Measurements from ENCODE around the gene SEC11A. TPM values are rescaled to one million over a fixed set of nuclear protein-coding genes. Genes with fewer than 3 reads are reported as not detected.
A peak's percentile ranks its signal among the peaks of the same experiment; 100 is the strongest.
"Not testable (repeated sequence)": the region's sequence is repeated elsewhere in the genome, so short reads cannot be mapped to it uniquely, and the experiment has no call there.

SEC11A gene
- total RNA-seq, 1 donor from 2014 or later, result 168 TPM

GRCh38 chr15:84761607-84762131 lies 45.7 kb upstream of the SEC11A start:
- Histone ChIP-seq H3K4me1 (peaks cover 38% of the 10 kb centered on the region), H3K9me3 (no peaks in the 10 kb centered on the region), H3K36me3 (peaks cover 6% of the 10 kb centered on the region), H3K27me3 (no peaks in the 10 kb centered on the region), H3K4me3 (no peak overlapping the region), H3K27ac (no peak overlapping the region)
- intact Hi-C loops (cut with DNase I), result no loop called here
- TF ChIP-seq CTCF (IDR thresholded peaks at IDR 0.05), result no peak
- ATAC-seq (no peak), DNase-seq (no peak)

DNA sequence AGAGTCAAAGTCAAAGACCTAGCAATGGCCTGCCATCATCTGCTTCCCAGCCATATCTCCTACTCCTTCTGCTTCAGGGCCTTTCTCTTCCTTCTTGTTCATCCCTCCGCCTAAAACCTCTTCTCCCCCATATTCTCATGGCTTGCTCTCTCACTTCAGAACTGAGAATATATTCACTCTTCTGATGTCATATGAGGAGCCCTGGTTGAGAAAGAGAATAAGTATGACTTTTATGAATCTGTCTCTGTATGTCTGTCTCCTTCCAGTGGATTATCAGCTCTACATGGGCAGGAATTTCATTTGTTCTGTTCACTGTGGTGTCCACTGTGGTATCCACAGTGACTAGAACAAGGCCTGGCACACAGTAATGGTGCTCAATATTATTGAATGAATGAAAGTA lies 44.3 kb upstream of the SEC11A start:
- no peak overlapping the region for H3K4me3 ChIP-seq
- H3K36me3 ChIP-seq, result no peaks in the 10 kb centered on the region
- peaks cover 44% of the 10 kb centered on the region for H3K4me1 ChIP-seq
- no peaks in the 10 kb centered on the region for H3K9me3 ChIP-seq
- no peak for ATAC-seq
- no peaks in the 10 kb centered on the region for H3K27me3 ChIP-seq
- no peak for DNase-seq
- no peak for TF ChIP-seq CTCF (IDR thresholded peaks at IDR 0.05)
- intact Hi-C loops (cut with DNase I), result no loop called here
- H3K27ac ChIP-seq, result no peak overlapping the region

DNA sequence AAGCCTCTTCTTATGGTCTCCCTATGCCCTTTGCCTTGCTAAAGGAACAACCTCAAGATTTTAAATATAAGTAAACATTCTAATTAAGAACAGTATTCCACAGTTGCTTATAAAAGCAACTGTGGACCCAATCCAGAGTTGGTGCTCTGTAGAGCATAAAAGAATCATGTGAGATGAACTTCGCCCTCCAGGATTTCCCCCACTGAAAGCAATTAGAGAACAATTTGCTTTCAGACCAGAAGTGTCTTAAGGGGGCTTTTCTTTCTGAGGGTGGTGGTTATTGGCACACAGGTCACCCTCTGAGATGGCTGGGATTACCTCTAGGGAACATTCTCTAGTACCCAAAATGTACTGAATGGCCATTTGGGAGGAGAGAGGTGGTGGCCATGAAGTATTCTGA lies 43.1 kb upstream of the SEC11A start:
- H3K27ac ChIP-seq, result no peak overlapping the region
- H3K4me1 ChIP-seq, result peaks cover 49% of the 10 kb centered on the region

GRCh38 chr15:84755736-84756527 lies 40.0 kb upstream of the SEC11A start:
- Histone ChIP-seq H3K4me1 (peaks cover 53% of the 10 kb centered on the region), H3K27ac (no peak overlapping the region), H3K27me3 (no peaks in the 10 kb centered on the region), H3K4me3 (no peak overlapping the region), H3K9me3 (no peaks in the 10 kb centered on the region), H3K36me3 (no peaks in the 10 kb centered on the region)
- DNase-seq (no peak), ATAC-seq (no peak)
- intact Hi-C loops (cut with DNase I), result no loop called here
- TF ChIP-seq CTCF (IDR thresholded peaks at IDR 0.05), result no peak

More for the DNA sequence above, 43.1 kb upstream of the SEC11A start:
- no peak for DNase-seq
- intact Hi-C loops (cut with DNase I), result no loop called here
- Histone ChIP-seq H3K27me3 (no peaks in the 10 kb centered on the region), H3K9me3 (no peaks in the 10 kb centered on the region), H3K4me3 (no peak overlapping the region), H3K36me3 (no peaks in the 10 kb centered on the region)
- TF ChIP-seq CTCF (IDR thresholded peaks at IDR 0.05), result no peak
- ATAC-seq, result no peak

DNA sequence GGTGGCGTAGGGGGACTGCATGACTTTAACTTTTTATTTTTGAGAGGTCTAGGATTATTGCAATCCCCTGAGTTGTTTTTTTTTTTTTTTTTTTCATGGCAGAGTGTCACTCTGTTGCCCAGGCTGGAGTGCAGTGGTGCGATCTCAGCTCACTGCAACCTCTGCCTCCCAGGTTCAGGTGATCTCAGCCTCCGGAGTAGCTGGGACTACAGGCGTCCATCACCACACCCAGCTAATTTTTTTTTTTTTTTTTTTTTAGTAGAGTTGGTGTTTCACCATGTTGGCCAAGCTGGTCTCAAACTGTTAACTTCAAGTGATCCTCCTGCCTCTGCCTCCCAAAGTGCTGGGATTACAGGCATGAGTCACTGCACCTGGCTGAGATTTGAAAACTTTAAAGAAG lies 39.0 kb upstream of the SEC11A start:
- H3K9me3 ChIP-seq; ATAC-seq; H3K27me3 ChIP-seq; H3K36me3 ChIP-seq; DNase-seq; H3K4me3 ChIP-seq; H3K27ac ChIP-seq; intact Hi-C loops (cut with DNase I): not testable (repeated sequence)
- peaks cover 55% of the 10 kb centered on the region for H3K4me1 ChIP-seq

GRCh38 chr15:84752700-84753099 lies 36.8 kb upstream of the SEC11A start:
- no peak for ATAC-seq
- TF ChIP-seq CTCF (IDR thresholded peaks at IDR 0.05), result no peak
- H3K4me1 ChIP-seq, result peaks cover 52% of the 10 kb centered on the region
- H3K36me3 ChIP-seq, result no peaks in the 10 kb centered on the region
- DNase-seq, result no peak
- H3K27ac ChIP-seq, result peak overlapping the region; percentile 47
- intact Hi-C loops (cut with DNase I), result no loop called here
- no peaks in the 10 kb centered on the region for H3K9me3 ChIP-seq
- no peak overlapping the region for H3K4me3 ChIP-seq
- no peaks in the 10 kb centered on the region for H3K27me3 ChIP-seq
